ENCODE measurements around the gene CD93. TPM values are rescaled to one million over a fixed set of nuclear protein-coding genes. Genes with fewer than 3 reads are reported as not detected.
A peak's percentile ranks its signal among the peaks of the same experiment; 100 is the strongest.

The CD93 gene
- total RNA-seq, 4 donors from 2014 or later: 6.3 to 14.3 (median 7.9) TPM

DNA sequence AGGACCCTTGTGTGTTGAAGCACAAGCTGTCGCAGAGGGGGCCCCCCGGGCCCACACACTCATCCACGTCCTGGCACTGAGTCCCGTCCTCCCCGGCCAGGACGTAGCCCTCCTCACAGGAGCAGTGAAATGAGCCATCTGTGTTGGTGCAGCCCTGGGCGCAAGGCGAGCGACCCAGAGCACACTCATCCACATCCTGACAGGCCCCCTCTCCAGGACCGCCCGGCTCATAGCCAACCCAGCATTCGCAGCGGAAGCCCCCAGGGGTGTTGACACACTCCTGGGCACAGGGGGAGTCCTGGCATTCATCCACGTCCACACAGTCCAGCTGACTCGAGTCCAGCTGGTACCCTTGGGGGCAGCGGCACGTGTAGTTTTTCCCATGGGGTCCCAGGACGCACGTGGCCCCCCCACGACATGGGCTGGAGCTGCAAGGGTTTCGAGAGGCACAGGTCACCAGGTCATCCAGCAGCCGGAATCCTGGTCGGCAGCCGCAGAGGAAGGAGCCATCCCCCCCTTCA lies 1.2 kb downstream of the CD93 start:
- Histone ChIP-seq H3K4me1 (no peaks in the 10 kb centered on the region), H3K4me3 (peak overlapping the region in 3 of 4 donors; percentile 3 to 12 (median 6)), H3K27ac (peak overlapping the region; percentile 64 to 74 (median 68)), H3K9me3 (no peaks in the 10 kb centered on the region), H3K27me3 (no peaks in the 10 kb centered on the region), H3K36me3 (no peaks in the 10 kb centered on the region)
- in situ Hi-C loops (cut with MboI; ENCODE audit: low pct_ligation_motif_present in 1 of 4, low pct_unique_long_range_greater_than_20kb in 1 of 4, low sequenced_read_pairs in 3 of 4) (no loop called here), intact Hi-C loops (cut with DNase I; ENCODE audit: low total_unique reads) (no loop called here)
- no peak for TF ChIP-seq CTCF (IDR thresholded peaks at IDR 0.05)
- TF ChIP-seq EP300 (IDR thresholded peaks at IDR 0.05; ENCODE audit: low read depth): no peak
- no peak for TF ChIP-seq POLR2A (IDR thresholded peaks at IDR 0.05)
- TF ChIP-seq POLR2AphosphoS5 (IDR thresholded peaks at IDR 0.05): no peak
- DNase-seq: no peak
- WGBS, 2 donors (ENCODE audit: low coverage in 1 of 2): 75% methylated on average over 20 of the region's 24 CpGs; no CpG with 5 or more reads in 1 of the 2 donors

DNA sequence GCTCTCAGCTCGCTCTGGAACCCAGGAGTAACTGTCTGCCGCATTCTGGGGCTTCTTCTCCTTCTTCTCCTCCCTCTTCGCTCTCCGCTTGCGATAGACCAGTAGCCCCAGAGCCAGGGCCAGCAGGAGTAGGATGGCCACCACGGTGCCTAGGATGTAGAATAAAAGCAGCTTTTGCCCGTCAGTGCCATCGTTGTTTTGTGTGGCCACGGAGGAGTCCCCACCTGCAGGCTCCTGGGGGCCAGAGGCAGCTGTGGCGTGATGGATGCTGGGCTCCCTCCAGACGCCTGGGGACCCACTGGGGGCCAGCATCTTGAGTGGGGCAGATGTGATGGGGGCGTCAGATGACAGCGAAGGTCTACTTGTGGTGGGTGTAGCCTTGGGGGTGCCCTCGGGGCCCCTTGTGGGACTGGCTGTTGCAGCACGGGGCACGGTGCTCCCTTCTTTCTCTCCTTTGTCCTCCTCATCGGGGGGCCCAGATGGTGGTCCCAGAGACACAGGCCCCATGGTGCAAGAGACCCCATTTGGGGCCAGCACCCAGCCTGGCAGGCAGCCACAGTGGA lies 1.8 kb downstream of the CD93 start:
- Histone ChIP-seq H3K4me3 (peak overlapping the region in 3 of 4 donors; percentile 3 to 12 (median 6)), H3K36me3 (no peaks in the 10 kb centered on the region), H3K9me3 (no peaks in the 10 kb centered on the region), H3K27ac (peak overlapping the region; percentile 64 to 74 (median 68)), H3K4me1 (no peaks in the 10 kb centered on the region), H3K27me3 (no peaks in the 10 kb centered on the region)
- TF ChIP-seq CTCF (IDR thresholded peaks at IDR 0.05) (no peak), POLR2AphosphoS5 (IDR thresholded peaks at IDR 0.05) (no peak), POLR2A (IDR thresholded peaks at IDR 0.05) (no peak), EP300 (IDR thresholded peaks at IDR 0.05; ENCODE audit: low read depth) (no peak)
- DNase-seq: no peak
- WGBS, 2 donors (ENCODE audit: low coverage in 1 of 2): 75% methylated on average over 16 of the region's 17 CpGs; no CpG with 5 or more reads in 1 of the 2 donors
- in situ Hi-C loops (cut with MboI; ENCODE audit: low pct_ligation_motif_present in 1 of 4, low pct_unique_long_range_greater_than_20kb in 1 of 4, low sequenced_read_pairs in 3 of 4) (no loop called here), intact Hi-C loops (cut with DNase I; ENCODE audit: low total_unique reads) (no loop called here)

GRCh38 chr20:23083553-23084220 lies 2.4 kb downstream of the CD93 start:
- TF ChIP-seq POLR2A (IDR thresholded peaks at IDR 0.05) (no peak), POLR2AphosphoS5 (IDR thresholded peaks at IDR 0.05) (no peak), CTCF (IDR thresholded peaks at IDR 0.05) (no peak), EP300 (IDR thresholded peaks at IDR 0.05; ENCODE audit: low read depth) (no peak)
- peak overlapping the region; percentile 64 to 74 (median 68) for H3K27ac ChIP-seq
- intact Hi-C loops (cut with DNase I; ENCODE audit: low total_unique reads): no loop called here
- H3K27me3 ChIP-seq: no peaks in the 10 kb centered on the region
- DNase-seq: no peak
- peak overlapping the region in 3 of 4 donors; percentile 3 to 12 (median 6) for H3K4me3 ChIP-seq
- in situ Hi-C loops (cut with MboI; ENCODE audit: low pct_ligation_motif_present in 1 of 4, low pct_unique_long_range_greater_than_20kb in 1 of 4, low sequenced_read_pairs in 3 of 4): no loop called here
- 30 to 85% methylated on average over 3 to 15 of the region's 15 CpGs for WGBS, 2 donors (ENCODE audit: low coverage in 1 of 2)
- H3K36me3 ChIP-seq: no peaks in the 10 kb centered on the region
- H3K4me1 ChIP-seq: no peaks in the 10 kb centered on the region
- no peaks in the 10 kb centered on the region for H3K9me3 ChIP-seq

DNA sequence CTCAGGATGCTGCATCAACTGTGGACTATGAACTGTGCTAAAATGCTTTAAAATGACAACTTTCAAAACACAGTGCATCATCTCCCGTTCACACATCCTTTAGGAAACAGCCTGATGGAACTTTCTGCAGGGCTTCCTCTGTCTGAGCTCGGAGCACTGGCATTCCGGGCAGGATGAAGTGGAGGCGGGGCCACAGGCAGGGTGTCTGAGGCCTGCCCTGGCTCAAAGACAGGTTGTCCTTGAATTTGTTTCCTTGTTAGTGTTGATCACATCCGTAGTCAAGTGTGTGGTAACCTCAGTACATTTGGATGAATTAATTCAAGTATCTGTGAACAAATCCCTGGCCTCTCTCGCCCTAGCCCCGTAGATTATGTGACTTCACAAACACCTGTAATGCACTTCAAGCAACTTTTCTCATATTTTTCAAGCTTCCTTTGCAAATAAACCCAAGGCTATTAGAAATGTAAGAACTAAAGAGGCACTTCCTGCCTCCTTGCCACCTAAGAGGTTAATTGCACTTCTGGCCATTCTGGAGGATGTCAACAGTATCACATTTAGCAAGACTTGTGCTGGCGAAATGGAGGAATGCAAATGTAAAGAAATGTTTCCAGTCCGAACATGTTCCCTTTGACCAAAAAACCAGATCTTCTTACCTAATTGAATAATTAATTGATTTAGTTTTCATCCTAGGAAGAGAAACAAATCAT lies 3.1 kb downstream of the CD93 start:
- TF ChIP-seq POLR2AphosphoS5 (IDR thresholded peaks at IDR 0.05): peak in 1 of 3 donors; percentile 11
- no peak for TF ChIP-seq EP300 (IDR thresholded peaks at IDR 0.05; ENCODE audit: low read depth)
- peak; percentile 11 for TF ChIP-seq POLR2A (IDR thresholded peaks at IDR 0.05)
- TF ChIP-seq CTCF (IDR thresholded peaks at IDR 0.05): no peak
- Histone ChIP-seq H3K27ac (peak overlapping the region; percentile 64 to 74 (median 68)), H3K36me3 (no peaks in the 10 kb centered on the region), H3K4me3 (peak overlapping the region in 1 of 4 donors; percentile 6), H3K9me3 (no peaks in the 10 kb centered on the region), H3K4me1 (no peaks in the 10 kb centered on the region), H3K27me3 (no peaks in the 10 kb centered on the region)
- no peak for DNase-seq
- WGBS, 2 donors (ENCODE audit: low coverage in 1 of 2): 67 to 70% methylated on average over 2 to 9 of the region's 9 CpGs
- intact Hi-C loops (cut with DNase I; ENCODE audit: low total_unique reads) (no loop called here), in situ Hi-C loops (cut with MboI; ENCODE audit: low pct_ligation_motif_present in 1 of 4, low pct_unique_long_range_greater_than_20kb in 1 of 4, low sequenced_read_pairs in 3 of 4) (no loop called here)

Measured in transverse colon (tissue), 4 donors.